Progenitor cell of endocrine pancreas (in vitro differentiated cells): Measurements from ENCODE around the gene MAST4. TPM values are rescaled to one million over a fixed set of nuclear protein-coding genes. Genes with fewer than 3 reads are reported as not detected.

Source experiments
- DNase-seq: peaks from one replicate; pipeline ENCODE4 v3.0.0; 2021; ENCODE audit warnings: low spot score; ENCODE audit not compliant: unreplicated experiment
- H3K27ac Mint-ChIP-seq: 2 replicates; pipeline ENCODE4 v1.8.0; 2021; ENCODE audit warnings: mild to moderate bottlenecking, moderate library complexity, mixed read lengths
- H3K27me3 Mint-ChIP-seq: 2 replicates; pipeline ENCODE4 v1.8.0; 2021; ENCODE audit warnings: mixed read lengths
- H3K36me3 Mint-ChIP-seq: 2 replicates; pipeline ENCODE4 v1.8.0; 2022; ENCODE audit warnings: mixed read lengths; ENCODE audit not compliant: insufficient read depth
- H3K4me1 Mint-ChIP-seq: 2 replicates; pipeline ENCODE4 v1.8.0; 2021; ENCODE audit warnings: low read depth, mixed read lengths
- H3K4me3 Mint-ChIP-seq: 2 replicates; pipeline ENCODE4 v1.8.0; 2021; ENCODE audit warnings: low read depth, mild to moderate bottlenecking, moderate library complexity, mixed read lengths
- H3K9me3 Mint-ChIP-seq: 2 replicates; pipeline ENCODE4 v1.8.0; 2021; ENCODE audit warnings: low read depth, mixed read lengths
- total RNA-seq: library from RNA; stranded (reverse); gene quantifications from 2 replicates; pipeline ENCODE4 v1.2.1, GENCODE V29; 2021
- TF ChIP-seq, protein P1 (sequence below): fragments of 200-600 bp; sonication (generic); IDR thresholded peaks from one replicate; pipeline ENCODE4 v1.5.0; 2021; ENCODE audit warnings: antibody characterized with exemption, mild to moderate bottlenecking; ENCODE audit not compliant: unreplicated experiment

The MAST4 gene
- total RNA-seq, 1 donor from 2014 or later: 45.3 TPM

DNA sequence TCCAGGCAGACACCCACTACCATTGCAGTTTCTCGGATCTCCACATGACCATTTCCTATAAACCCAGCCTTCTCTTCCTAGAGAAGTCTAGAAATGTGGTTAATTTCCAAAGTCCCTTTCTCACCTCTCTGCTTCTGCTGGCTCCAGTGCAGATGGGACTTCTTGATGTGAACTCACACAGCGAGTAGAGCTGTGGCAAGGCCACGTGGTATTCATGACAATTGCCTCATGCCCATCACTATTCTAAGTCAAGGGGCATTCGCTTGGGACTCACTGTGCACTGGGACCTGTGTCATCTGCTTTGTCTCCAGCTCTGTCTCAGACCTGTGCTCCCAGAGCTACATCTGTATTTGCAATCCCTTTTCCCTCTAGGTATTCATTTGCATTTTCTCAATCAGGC is 594.2 kb downstream of the MAST4 start:
- no peak overlapping the region for H3K27ac Mint-ChIP-seq
- no peak overlapping the region for H3K4me3 Mint-ChIP-seq

DNA sequence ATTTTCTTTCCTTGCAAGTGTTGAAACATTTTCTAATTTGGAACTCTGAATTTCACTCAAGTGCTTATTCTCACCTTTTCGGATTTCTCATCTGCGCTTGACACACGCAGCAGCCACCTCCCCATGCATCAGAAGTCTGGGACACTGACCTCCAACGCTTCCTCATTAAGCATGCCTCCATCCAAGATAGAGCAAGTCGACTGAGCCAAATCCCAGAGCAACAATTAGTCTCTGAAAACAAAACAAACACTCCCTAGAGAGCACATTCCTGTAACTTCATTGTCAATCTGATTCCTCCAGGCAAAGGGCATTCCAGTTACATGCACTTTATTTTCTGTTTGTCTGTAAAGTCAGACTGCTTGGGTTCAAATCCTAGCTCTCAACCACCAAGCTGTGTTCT is 594.7 kb downstream of the MAST4 start:
- H3K27ac Mint-ChIP-seq: no peak overlapping the region
- H3K4me1 Mint-ChIP-seq: peaks cover 4% of the 10 kb centered on the region
- H3K4me3 Mint-ChIP-seq: no peak overlapping the region
- DNase-seq: no peak
- H3K36me3 Mint-ChIP-seq: no peaks in the 10 kb centered on the region
- H3K9me3 Mint-ChIP-seq: peaks cover 7% of the 10 kb centered on the region
- H3K27me3 Mint-ChIP-seq: no peaks in the 10 kb centered on the region
- TF ChIP-seq, protein P1, sequence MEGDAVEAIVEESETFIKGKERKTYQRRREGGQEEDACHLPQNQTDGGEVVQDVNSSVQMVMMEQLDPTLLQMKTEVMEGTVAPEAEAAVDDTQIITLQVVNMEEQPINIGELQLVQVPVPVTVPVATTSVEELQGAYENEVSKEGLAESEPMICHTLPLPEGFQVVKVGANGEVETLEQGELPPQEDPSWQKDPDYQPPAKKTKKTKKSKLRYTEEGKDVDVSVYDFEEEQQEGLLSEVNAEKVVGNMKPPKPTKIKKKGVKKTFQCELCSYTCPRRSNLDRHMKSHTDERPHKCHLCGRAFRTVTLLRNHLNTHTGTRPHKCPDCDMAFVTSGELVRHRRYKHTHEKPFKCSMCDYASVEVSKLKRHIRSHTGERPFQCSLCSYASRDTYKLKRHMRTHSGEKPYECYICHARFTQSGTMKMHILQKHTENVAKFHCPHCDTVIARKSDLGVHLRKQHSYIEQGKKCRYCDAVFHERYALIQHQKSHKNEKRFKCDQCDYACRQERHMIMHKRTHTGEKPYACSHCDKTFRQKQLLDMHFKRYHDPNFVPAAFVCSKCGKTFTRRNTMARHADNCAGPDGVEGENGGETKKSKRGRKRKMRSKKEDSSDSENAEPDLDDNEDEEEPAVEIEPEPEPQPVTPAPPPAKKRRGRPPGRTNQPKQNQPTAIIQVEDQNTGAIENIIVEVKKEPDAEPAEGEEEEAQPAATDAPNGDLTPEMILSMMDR: no peak

More for the DNA sequence above, 594.2 kb downstream of the MAST4 start:
- Mint-ChIP-seq H3K36me3 (no peaks in the 10 kb centered on the region), H3K9me3 (peaks cover 7% of the 10 kb centered on the region), H3K4me1 (peaks cover 4% of the 10 kb centered on the region), H3K27me3 (no peaks in the 10 kb centered on the region)
- TF ChIP-seq, protein P1: no peak
- DNase-seq: no peak

DNA sequence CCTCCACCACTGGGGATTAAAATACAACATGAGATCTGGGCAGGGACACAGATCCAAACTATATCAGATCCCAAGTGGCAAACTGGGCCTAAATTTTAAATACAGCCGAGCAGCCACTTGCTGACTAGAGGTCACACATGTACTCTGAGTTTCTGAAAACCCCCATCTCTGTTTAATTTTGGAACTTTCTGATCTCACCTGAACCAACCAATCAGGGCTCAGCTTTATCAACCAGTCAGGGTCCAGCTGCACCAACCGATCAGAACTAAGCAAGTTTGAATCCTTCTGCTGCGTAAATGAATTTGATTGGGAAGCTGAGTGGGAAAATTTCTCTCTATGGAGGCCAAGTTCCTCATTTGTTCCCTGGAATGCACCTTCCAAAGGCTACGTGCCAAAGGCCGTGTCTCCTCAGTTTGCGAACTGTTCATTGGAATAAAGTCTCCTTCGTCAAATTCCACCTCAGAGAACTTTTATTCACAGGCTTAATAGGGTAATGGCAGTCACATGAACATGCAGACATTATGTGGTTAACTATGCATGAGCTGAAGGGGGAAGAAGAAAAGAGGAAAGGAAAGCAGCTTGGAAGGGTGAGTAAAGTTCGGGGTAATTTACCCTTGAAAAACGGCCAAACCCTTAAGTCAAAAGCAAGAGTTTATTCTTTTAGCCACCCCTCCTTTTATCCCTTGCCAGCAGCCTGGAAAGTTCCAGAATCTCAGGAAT is 596.7 kb downstream of the MAST4 start:
- no peak for DNase-seq
- no peak overlapping the region for H3K27ac Mint-ChIP-seq
- peaks cover 4% of the 10 kb centered on the region for H3K4me1 Mint-ChIP-seq
- TF ChIP-seq, protein P1: no peak
- H3K4me3 Mint-ChIP-seq: no peak overlapping the region
- no peaks in the 10 kb centered on the region for H3K36me3 Mint-ChIP-seq
- H3K27me3 Mint-ChIP-seq: no peaks in the 10 kb centered on the region
- H3K9me3 Mint-ChIP-seq: peaks cover 7% of the 10 kb centered on the region

DNA sequence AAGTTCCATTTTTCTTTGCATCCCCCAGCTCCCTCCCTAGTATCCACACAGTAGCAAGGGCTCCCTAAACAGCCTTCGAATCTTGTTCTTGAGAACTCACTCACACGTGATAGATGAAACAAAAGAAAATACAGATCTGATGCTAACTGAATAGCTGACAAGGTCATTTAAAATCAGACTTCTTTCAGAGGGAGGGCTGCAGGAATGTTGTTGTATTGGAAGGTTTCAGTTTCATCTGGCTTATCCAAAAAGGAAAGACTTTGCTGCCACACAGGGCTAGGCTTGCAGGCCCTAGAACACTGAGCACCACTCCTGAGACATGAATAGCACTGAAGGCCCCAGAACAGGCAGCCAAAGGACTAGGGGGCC is 597.2 kb downstream of the MAST4 start:
- no peak overlapping the region for H3K4me3 Mint-ChIP-seq

DNA sequence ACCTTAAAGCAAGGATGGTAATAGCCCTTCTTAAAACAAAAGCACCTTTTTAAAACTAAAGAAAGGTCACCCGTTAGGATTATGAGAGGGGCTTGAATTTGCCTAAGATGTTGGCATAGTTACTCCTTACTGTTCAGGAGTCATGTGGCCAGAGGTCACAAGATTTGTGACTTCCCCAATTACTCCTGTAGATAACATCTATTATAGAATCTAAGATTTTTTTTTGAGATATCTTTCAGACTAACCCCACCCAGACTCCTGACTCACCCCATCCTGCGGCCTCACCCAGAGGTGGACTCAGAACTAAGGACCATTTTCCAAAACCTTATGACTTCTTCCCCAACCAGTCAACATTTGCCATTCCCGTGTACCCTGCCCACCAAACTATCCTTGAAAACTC is 598.0 kb downstream of the MAST4 start:
- TF ChIP-seq, protein P1: no peak

More for the DNA sequence above, 597.2 kb downstream of the MAST4 start:
- H3K27me3 Mint-ChIP-seq: no peaks in the 10 kb centered on the region
- DNase-seq: no peak
- H3K4me1 Mint-ChIP-seq: peaks cover 4% of the 10 kb centered on the region
- H3K27ac Mint-ChIP-seq: no peak overlapping the region
- no peaks in the 10 kb centered on the region for H3K36me3 Mint-ChIP-seq
- H3K9me3 Mint-ChIP-seq: peaks cover 7% of the 10 kb centered on the region
- TF ChIP-seq, protein P1: no peak

More for the DNA sequence above, 598.0 kb downstream of the MAST4 start:
- no peak for DNase-seq
- Mint-ChIP-seq H3K4me3 (no peak overlapping the region), H3K4me1 (peaks cover 4% of the 10 kb centered on the region), H3K27ac (no peak overlapping the region), H3K9me3 (peaks cover 7% of the 10 kb centered on the region), H3K27me3 (no peaks in the 10 kb centered on the region), H3K36me3 (no peaks in the 10 kb centered on the region)
